ENCODE results near the gene CERS5.

CERS5 gene

GRCh38 chr12:50167049-50167828, at the start of gene CERS5:
CERS5 (minus strand) TSS chr12:50167369; CDS start chr12:50167297, 72 bp downstream.
- DNase-seq, result peak; percentile 94 to 98

- no peak for DNase-seq
Observed at GRCh38 chr12:50215033-50215432, 47.9 kb upstream of the CERS5 start.

- no peak for DNase-seq
Observed at GRCh38 chr12:50214018-50214417, 46.8 kb upstream of the CERS5 start.

- no peak for DNase-seq
Observed at GRCh38 chr12:50213439-50213838, 46.3 kb upstream of the CERS5 start.

GRCh38 chr12:50212071-50212467, 44.9 kb upstream of the CERS5 start:
- DNase-seq, result no peak

- peak in 1 of 2 experiments; percentile 36 for DNase-seq
Observed at GRCh38 chr12:50211392-50212070, 44.4 kb upstream of the CERS5 start.

- no peak for DNase-seq
Observed at GRCh38 chr12:50207424-50207823, 40.3 kb upstream of the CERS5 start.

GRCh38 chr12:50205648-50206047, 38.5 kb upstream of the CERS5 start:
- no peak for DNase-seq

GRCh38 chr12:50203691-50204090, 36.5 kb upstream of the CERS5 start:
- no peak for DNase-seq

GRCh38 chr12:50201987-50202521, 34.9 kb upstream of the CERS5 start:
- peak; percentile 65 to 83 for DNase-seq

- DNase-seq, result no peak
Observed at GRCh38 chr12:50200552-50201273, 33.5 kb upstream of the CERS5 start.

GRCh38 chr12:50198829-50199228, 31.7 kb upstream of the CERS5 start:
- no peak for DNase-seq

GRCh38 chr12:50197297-50197727, 30.1 kb upstream of the CERS5 start:
- DNase-seq, result no peak

GRCh38 chr12:50196537-50196936, 29.4 kb upstream of the CERS5 start:
- DNase-seq, result no peak

GRCh38 chr12:50195832-50196231, 28.7 kb upstream of the CERS5 start:
- DNase-seq, result no peak

GRCh38 chr12:50192908-50193307, 25.7 kb upstream of the CERS5 start:
- no peak for DNase-seq

GRCh38 chr12:50192236-50192635, 25.1 kb upstream of the CERS5 start:
- no peak for DNase-seq

- no peak for DNase-seq
Observed at GRCh38 chr12:50190859-50191258, 23.7 kb upstream of the CERS5 start.

GRCh38 chr12:50188875-50189575, 21.9 kb upstream of the CERS5 start:
- DNase-seq, result no peak

- DNase-seq, result no peak
Observed at GRCh38 chr12:50188241-50188781, 21.1 kb upstream of the CERS5 start.

GRCh38 chr12:50187084-50187900, 20.1 kb upstream of the CERS5 start:
- DNase-seq, result no peak

GRCh38 chr12:50186681-50187080, 19.5 kb upstream of the CERS5 start:
- DNase-seq, result no peak

Measured in SW 1271 (cell line).